ENCODE results near the gene PCDHA4. TPM values are rescaled to one million over a fixed set of nuclear protein-coding genes. Genes with fewer than 3 reads are reported as not detected.

Gene PCDHA4
- 9.6 and 12.5 TPM in 2 replicates for total RNA-seq (2014; rRNA removed; shearing (Covaris generic))
- 1.6 and 1.8 TPM in 2 replicates for polyA plus RNA-seq (2016; fragmentation: Nextera tagmentation; extraction: Ambion mirVana)
- long read RNA-seq = 0 reads

DNA sequence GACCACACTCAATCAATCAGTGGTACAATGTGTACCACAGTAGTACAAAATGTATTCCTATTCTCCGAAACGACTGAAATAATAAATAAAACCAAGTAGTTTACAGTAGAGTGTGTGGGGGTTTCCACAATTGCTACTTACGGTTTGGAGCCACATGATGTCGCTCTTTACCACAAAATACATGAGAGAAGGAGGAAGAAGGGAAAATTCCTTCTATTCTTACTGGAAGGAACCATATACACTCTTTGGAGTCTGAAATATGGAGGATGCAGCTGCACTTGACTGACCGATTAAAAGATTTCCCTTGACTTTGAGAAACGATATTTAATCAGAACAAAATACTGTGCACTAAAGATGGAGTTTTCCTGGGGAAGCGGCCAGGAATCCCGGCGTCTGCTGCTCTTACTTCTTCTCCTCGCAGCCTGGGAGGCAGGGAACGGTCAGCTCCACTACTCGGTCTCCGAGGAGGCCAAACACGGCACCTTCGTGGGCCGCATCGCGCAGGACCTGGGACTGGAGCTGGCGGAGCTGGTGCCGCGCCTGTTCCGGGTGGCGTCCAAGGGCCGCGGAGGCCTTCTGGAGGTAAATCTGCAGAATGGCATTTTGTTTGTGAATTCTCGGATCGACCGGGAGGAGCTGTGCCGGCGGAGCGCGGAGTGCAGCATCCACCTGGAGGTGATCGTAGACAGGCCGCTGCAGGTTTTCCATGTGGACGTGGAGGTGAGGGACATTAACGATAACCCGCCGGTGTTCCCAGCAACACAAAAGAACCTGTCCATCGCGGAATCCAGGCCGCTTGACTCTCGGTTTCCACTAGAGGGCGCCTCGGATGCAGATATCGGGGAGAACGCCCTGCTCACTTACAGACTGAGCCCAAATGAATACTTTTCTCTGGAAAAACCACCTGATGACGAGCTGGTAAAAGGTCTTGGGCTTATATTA is at the start of gene PCDHA4:
Gene PCDHA4, plus strand, starts transcription at position 235 of the 942 bp plus-strand sequence.
- no peaks in the 10 kb centered on the region for H3K79me2 ChIP-seq (replicated peaks; ENCODE audit: insufficient read depth)
- TF ChIP-seq NANOG (IDR thresholded peaks at IDR 0.05; ENCODE audit: borderline replicate concordance) (no peak), CREB1 (CRISPR knock-in tag; IDR thresholded peaks at IDR 0.05; ENCODE audit: low read depth) (no peak), JUNB (IDR thresholded peaks at IDR 0.05; ENCODE audit: unreplicated experiment) (no peak), EZH2 (IDR thresholded peaks at IDR 0.05; ENCODE audit: low read depth, unreplicated experiment) (no peak), ZNF331 (CRISPR knock-in tag; IDR thresholded peaks at IDR 0.05; ENCODE audit: low read depth) (no peak), POLR2AphosphoS5 (IDR thresholded peaks at IDR 0.05; ENCODE audit: low read depth) (peak; percentile 42; the same call in 1 of the 2 replicates), STAT1 (IDR thresholded peaks at IDR 0.05; ENCODE audit: unreplicated experiment) (no peak), EZH2phosphoT487 (IDR thresholded peaks at IDR 0.05; ENCODE audit: unreplicated experiment) (no peak), ZNF114 (CRISPR knock-in tag; IDR thresholded peaks at IDR 0.05) (no peak)
- TF ChIP-seq, protein P1, sequence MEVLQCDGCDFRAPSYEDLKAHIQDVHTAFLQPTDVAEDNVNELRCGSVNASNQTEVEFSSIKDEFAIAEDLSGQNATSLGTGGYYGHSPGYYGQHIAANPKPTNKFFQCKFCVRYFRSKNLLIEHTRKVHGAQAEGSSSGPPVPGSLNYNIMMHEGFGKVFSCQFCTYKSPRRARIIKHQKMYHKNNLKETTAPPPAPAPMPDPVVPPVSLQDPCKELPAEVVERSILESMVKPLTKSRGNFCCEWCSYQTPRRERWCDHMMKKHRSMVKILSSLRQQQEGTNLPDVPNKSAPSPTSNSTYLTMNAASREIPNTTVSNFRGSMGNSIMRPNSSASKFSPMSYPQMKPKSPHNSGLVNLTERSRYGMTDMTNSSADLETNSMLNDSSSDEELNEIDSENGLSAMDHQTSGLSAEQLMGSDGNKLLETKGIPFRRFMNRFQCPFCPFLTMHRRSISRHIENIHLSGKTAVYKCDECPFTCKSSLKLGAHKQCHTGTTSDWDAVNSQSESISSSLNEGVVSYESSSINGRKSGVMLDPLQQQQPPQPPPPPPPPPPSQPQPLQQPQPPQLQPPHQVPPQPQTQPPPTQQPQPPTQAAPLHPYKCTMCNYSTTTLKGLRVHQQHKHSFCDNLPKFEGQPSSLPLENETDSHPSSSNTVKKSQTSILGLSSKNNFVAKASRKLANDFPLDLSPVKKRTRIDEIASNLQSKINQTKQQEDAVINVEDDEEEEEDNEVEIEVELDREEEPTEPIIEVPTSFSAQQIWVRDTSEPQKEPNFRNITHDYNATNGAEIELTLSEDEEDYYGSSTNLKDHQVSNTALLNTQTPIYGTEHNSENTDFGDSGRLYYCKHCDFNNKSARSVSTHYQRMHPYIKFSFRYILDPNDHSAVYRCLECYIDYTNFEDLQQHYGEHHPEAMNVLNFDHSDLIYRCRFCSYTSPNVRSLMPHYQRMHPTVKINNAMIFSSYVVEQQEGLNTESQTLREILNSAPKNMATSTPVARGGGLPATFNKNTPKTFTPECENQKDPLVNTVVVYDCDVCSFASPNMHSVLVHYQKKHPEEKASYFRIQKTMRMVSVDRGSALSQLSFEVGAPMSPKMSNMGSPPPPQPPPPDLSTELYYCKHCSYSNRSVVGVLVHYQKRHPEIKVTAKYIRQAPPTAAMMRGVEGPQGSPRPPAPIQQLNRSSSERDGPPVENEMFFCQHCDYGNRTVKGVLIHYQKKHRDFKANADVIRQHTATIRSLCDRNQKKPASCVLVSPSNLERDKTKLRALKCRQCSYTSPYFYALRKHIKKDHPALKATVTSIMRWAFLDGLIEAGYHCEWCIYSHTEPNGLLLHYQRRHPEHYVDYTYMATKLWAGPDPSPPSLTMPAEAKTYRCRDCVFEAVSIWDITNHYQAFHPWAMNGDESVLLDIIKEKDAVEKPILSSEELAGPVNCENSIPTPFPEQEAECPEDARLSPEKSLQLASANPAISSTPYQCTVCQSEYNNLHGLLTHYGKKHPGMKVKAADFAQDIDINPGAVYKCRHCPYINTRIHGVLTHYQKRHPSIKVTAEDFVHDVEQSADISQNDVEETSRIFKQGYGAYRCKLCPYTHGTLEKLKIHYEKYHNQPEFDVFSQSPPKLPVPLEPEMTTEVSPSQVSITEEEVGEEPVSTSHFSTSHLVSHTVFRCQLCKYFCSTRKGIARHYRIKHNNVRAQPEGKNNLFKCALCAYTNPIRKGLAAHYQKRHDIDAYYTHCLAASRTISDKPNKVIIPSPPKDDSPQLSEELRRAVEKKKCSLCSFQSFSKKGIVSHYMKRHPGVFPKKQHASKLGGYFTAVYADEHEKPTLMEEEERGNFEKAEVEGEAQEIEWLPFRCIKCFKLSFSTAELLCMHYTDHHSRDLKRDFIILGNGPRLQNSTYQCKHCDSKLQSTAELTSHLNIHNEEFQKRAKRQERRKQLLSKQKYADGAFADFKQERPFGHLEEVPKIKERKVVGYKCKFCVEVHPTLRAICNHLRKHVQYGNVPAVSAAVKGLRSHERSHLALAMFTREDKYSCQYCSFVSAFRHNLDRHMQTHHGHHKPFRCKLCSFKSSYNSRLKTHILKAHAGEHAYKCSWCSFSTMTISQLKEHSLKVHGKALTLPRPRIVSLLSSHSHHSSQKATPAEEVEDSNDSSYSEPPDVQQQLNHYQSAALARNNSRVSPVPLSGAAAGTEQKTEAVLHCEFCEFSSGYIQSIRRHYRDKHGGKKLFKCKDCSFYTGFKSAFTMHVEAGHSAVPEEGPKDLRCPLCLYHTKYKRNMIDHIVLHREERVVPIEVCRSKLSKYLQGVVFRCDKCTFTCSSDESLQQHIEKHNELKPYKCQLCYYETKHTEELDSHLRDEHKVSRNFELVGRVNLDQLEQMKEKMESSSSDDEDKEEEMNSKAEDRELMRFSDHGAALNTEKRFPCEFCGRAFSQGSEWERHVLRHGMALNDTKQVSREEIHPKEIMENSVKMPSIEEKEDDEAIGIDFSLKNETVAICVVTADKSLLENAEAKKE (CRISPR knock-in tag; IDR thresholded peaks at IDR 0.05) = no peak
- TF ChIP-seq, protein P2, sequence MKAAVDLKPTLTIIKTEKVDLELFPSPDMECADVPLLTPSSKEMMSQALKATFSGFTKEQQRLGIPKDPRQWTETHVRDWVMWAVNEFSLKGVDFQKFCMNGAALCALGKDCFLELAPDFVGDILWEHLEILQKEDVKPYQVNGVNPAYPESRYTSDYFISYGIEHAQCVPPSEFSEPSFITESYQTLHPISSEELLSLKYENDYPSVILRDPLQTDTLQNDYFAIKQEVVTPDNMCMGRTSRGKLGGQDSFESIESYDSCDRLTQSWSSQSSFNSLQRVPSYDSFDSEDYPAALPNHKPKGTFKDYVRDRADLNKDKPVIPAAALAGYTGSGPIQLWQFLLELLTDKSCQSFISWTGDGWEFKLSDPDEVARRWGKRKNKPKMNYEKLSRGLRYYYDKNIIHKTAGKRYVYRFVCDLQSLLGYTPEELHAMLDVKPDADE (IDR thresholded peaks at IDR 0.05) = no peak
- TF ChIP-seq, protein P3, sequence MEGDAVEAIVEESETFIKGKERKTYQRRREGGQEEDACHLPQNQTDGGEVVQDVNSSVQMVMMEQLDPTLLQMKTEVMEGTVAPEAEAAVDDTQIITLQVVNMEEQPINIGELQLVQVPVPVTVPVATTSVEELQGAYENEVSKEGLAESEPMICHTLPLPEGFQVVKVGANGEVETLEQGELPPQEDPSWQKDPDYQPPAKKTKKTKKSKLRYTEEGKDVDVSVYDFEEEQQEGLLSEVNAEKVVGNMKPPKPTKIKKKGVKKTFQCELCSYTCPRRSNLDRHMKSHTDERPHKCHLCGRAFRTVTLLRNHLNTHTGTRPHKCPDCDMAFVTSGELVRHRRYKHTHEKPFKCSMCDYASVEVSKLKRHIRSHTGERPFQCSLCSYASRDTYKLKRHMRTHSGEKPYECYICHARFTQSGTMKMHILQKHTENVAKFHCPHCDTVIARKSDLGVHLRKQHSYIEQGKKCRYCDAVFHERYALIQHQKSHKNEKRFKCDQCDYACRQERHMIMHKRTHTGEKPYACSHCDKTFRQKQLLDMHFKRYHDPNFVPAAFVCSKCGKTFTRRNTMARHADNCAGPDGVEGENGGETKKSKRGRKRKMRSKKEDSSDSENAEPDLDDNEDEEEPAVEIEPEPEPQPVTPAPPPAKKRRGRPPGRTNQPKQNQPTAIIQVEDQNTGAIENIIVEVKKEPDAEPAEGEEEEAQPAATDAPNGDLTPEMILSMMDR (conservative IDR thresholded peaks at IDR 0.05; ENCODE audit: low read depth in 2 of 2) = peak; percentile 83 to 84
- TF ChIP-seq, protein P4, sequence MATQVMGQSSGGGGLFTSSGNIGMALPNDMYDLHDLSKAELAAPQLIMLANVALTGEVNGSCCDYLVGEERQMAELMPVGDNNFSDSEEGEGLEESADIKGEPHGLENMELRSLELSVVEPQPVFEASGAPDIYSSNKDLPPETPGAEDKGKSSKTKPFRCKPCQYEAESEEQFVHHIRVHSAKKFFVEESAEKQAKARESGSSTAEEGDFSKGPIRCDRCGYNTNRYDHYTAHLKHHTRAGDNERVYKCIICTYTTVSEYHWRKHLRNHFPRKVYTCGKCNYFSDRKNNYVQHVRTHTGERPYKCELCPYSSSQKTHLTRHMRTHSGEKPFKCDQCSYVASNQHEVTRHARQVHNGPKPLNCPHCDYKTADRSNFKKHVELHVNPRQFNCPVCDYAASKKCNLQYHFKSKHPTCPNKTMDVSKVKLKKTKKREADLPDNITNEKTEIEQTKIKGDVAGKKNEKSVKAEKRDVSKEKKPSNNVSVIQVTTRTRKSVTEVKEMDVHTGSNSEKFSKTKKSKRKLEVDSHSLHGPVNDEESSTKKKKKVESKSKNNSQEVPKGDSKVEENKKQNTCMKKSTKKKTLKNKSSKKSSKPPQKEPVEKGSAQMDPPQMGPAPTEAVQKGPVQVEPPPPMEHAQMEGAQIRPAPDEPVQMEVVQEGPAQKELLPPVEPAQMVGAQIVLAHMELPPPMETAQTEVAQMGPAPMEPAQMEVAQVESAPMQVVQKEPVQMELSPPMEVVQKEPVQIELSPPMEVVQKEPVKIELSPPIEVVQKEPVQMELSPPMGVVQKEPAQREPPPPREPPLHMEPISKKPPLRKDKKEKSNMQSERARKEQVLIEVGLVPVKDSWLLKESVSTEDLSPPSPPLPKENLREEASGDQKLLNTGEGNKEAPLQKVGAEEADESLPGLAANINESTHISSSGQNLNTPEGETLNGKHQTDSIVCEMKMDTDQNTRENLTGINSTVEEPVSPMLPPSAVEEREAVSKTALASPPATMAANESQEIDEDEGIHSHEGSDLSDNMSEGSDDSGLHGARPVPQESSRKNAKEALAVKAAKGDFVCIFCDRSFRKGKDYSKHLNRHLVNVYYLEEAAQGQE (IDR thresholded peaks at IDR 0.05; ENCODE audit: unreplicated experiment) = no peak
- H3K27ac ChIP-seq (ENCODE audit: low read depth) = no peak within 1 kb of the TSS
- H3K36me3 ChIP-seq (ENCODE audit: insufficient read depth) = no peaks in the 10 kb centered on the region
- H3K4me3 Mint-ChIP-seq = peak within 1 kb of the TSS; percentile 93
- peak within 1 kb of the TSS; percentile 72 for H3K4me3 ChIP-seq
- H3K27me3 ChIP-seq (ENCODE audit: insufficient read depth) = no peaks in the 10 kb centered on the region
- 0 out of 2 replicates have a peak, but pooled peaks cover 3% of the 10 kb centered on the region for H3K4me1 ChIP-seq (ENCODE audit: insufficient read depth)
- no peaks in the 10 kb centered on the region for H3K27me3 Mint-ChIP-seq (ENCODE audit: insufficient read depth, low read depth, poor library complexity)
- peaks cover 7% of the 10 kb centered on the region for H3K4me1 Mint-ChIP-seq
- H3F3A ChIP-seq (replicated peaks; ENCODE audit: low read depth) = no peaks in the 10 kb centered on the region
- DNase-seq (ENCODE audit: low spot score) (peak; percentile 88), ATAC-seq (peak; percentile 95)
- peak within 1 kb of the TSS; percentile 79 for H3K4me2 ChIP-seq
- H3K9me3 Mint-ChIP-seq = peaks cover 15% of the 10 kb centered on the region
- H3K36me3 Mint-ChIP-seq (ENCODE audit: low read depth) = peaks cover 37% of the 10 kb centered on the region
- peak within 1 kb of the TSS; percentile 80 for H3K27ac Mint-ChIP-seq
- no peaks in the 10 kb centered on the region for H4K20me1 ChIP-seq (replicated peaks; ENCODE audit: insufficient read depth)
- no peaks in the 10 kb centered on the region for H3K9me2 ChIP-seq (ENCODE audit: insufficient read depth)
- H2AFZ ChIP-seq = peak within 1 kb of the TSS; percentile 90

Measured in GM23338 (cell line).